Measurements from ENCODE around the gene TNFAIP3. TPM values are rescaled to one million over a fixed set of nuclear protein-coding genes. Genes with fewer than 3 reads are reported as not detected.

TNFAIP3 gene
- total and polyA plus RNA-seq, 2 of the 8 experiments (the other 6 are each of a cell fraction or from before 2014, with no cell fraction given) = 1.6 to 2.0 TPM

- no peaks in the 10 kb centered on the region for H4K20me1 ChIP-seq (replicated peaks in 1 of 2; ENCODE audit: control insufficient read depth in 1 of 2, insufficient read depth in 2 of 2, low read length in 2 of 2)
- no peak overlapping the region for H3K14ac ChIP-seq (ENCODE audit: insufficient read length)
- H4K91ac ChIP-seq (replicated peaks; ENCODE audit: insufficient read length, low read length) = no peak overlapping the region
- H3K27me3 ChIP-seq (replicated peaks in 1 of 4; ENCODE audit: control insufficient read depth in 3 of 4, extremely low read depth in 1 of 4, insufficient read depth in 3 of 4, low read length in 3 of 4) = no peaks in the 10 kb centered on the region
- no peak overlapping the region for H2BK5ac ChIP-seq (ENCODE audit: low read depth, low read length)
- WGBS, 2 experiments (ENCODE audit: extremely low coverage in 1 of 2, insufficient coverage in 1 of 2, insufficient read length in 1 of 2, insufficient replicate concordance in 2 of 2, low coverage in 1 of 2, low lambda C conversion rate in 2 of 2, missing lambda C conversion rate in 1 of 2) = 94% methylated on average over 5 of the region's 5 CpGs; no CpG with 5 or more reads in 1 of the 2 experiments
- H3K79me2 ChIP-seq (ENCODE audit: control insufficient read depth in 1 of 2, insufficient read depth in 2 of 2, low read length in 2 of 2) = no peaks in the 10 kb centered on the region
- DNase-seq (ENCODE audit: low read depth in 1 of 2, low spot score in 2 of 2) (no peak), FAIRE-seq (no peak)
- no peak overlapping the region for H3K18ac ChIP-seq (ENCODE audit: extremely low read depth, low read length)
- H3K56ac ChIP-seq (replicated peaks; ENCODE audit: insufficient read length, low read depth, low read length) = no peak overlapping the region
- H2AK5ac ChIP-seq (ENCODE audit: low read depth, low read length) = no peak overlapping the region
- H3K4me2 ChIP-seq (ENCODE audit: insufficient read depth in 1 of 2, low read depth in 2 of 2, low read length in 2 of 2) = no peak overlapping the region
- ChIA-PET CTCF (ENCODE audit: partially characterized antibody) (interaction anchor here (0.5 to 1.6 kb wide), 2 partner anchors 51 to 106 kb away, joined by 4 read pairs; no protein-coding TSS in a partner anchor), POLR2A (ENCODE audit: partially characterized antibody) (no interaction called here)
- H3K9ac ChIP-seq (replicated peaks in 1 of 4; ENCODE audit: extremely low read depth in 1 of 4, low read depth in 3 of 4, low read length in 3 of 4) = no peak overlapping the region
- H4K5ac ChIP-seq (ENCODE audit: insufficient read length, low read depth, low read length) = no peak overlapping the region
- H2BK15ac ChIP-seq (ENCODE audit: low read length) = no peak overlapping the region
- H3K4me1 ChIP-seq (replicated peaks in 1 of 4; ENCODE audit: control insufficient read depth in 3 of 4, insufficient read depth in 4 of 4, low read length in 3 of 4) = no peaks in the 10 kb centered on the region
- H3K79me1 ChIP-seq (ENCODE audit: low read depth, low read length) = no peaks in the 10 kb centered on the region
- H4K8ac ChIP-seq (ENCODE audit: extremely low read depth, insufficient read depth, low read length) = no peak overlapping the region
- no peaks in the 10 kb centered on the region for H3K9me3 ChIP-seq (ENCODE audit: insufficient read depth in 2 of 2, low read depth in 1 of 2, low read length in 1 of 2)
- no peaks in the 10 kb centered on the region for H3K23me2 ChIP-seq (ENCODE audit: low read depth, low read length)
- H3K36me3 ChIP-seq (ENCODE audit: control insufficient read depth in 2 of 4, insufficient read depth in 4 of 4, low read length in 3 of 4) = no peaks in the 10 kb centered on the region
- no peak overlapping the region for H2BK120ac ChIP-seq (replicated peaks; ENCODE audit: low read depth, low read length)
- no peak overlapping the region for H3K23ac ChIP-seq (ENCODE audit: insufficient read length)
- no peak overlapping the region for H2BK20ac ChIP-seq (ENCODE audit: low read length)
- H3K4me3 ChIP-seq (ENCODE audit: extremely low read depth in 1 of 4, insufficient read depth in 2 of 4, low read depth in 3 of 4, low read length in 4 of 4) = no peak overlapping the region
- no peak overlapping the region for H3K27ac ChIP-seq (ENCODE audit: low read depth, low read length)
- H2BK12ac ChIP-seq (ENCODE audit: low read depth, low read length) = no peak overlapping the region
- no peak overlapping the region for H2AFZ ChIP-seq (ENCODE audit: low read length)
- no peak overlapping the region for H3K4ac ChIP-seq (replicated peaks; ENCODE audit: insufficient read length, low read depth, low read length)
- TF ChIP-seq KDM1A (IDR thresholded peaks at IDR 0.05; ENCODE audit: borderline replicate concordance, low read length) (no peak), SIN3A (conservative IDR thresholded peaks at IDR 0.05 in 1 of 2, IDR thresholded peaks at IDR 0.05 in 1 of 2; ENCODE audit: low read depth in 1 of 2, low read length in 2 of 2) (no peak), SAP30 (IDR thresholded peaks at IDR 0.05; ENCODE audit: insufficient read depth, insufficient replicate concordance, low read length) (no peak), PHF8 (conservative IDR thresholded peaks at IDR 0.05; ENCODE audit: low read depth, low read length) (no peak), KDM5A (IDR thresholded peaks at IDR 0.05; ENCODE audit: low read length) (no peak), POLR2A (IDR thresholded peaks at IDR 0.05; ENCODE audit: control extremely low read depth in 1 of 2, low read depth in 2 of 2, low read length in 2 of 2) (no peak), FOSL1 (IDR thresholded peaks at IDR 0.05; ENCODE audit: insufficient read depth, low read depth, low read length) (no peak), JUND (IDR thresholded peaks at IDR 0.05; ENCODE audit: low read length) (no peak)
- TF ChIP-seq, protein P1, sequence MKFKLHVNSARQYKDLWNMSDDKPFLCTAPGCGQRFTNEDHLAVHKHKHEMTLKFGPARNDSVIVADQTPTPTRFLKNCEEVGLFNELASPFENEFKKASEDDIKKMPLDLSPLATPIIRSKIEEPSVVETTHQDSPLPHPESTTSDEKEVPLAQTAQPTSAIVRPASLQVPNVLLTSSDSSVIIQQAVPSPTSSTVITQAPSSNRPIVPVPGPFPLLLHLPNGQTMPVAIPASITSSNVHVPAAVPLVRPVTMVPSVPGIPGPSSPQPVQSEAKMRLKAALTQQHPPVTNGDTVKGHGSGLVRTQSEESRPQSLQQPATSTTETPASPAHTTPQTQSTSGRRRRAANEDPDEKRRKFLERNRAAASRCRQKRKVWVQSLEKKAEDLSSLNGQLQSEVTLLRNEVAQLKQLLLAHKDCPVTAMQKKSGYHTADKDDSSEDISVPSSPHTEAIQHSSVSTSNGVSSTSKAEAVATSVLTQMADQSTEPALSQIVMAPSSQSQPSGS (IDR thresholded peaks at IDR 0.05; ENCODE audit: low read length) = no peak
- TF ChIP-seq, protein P2, sequence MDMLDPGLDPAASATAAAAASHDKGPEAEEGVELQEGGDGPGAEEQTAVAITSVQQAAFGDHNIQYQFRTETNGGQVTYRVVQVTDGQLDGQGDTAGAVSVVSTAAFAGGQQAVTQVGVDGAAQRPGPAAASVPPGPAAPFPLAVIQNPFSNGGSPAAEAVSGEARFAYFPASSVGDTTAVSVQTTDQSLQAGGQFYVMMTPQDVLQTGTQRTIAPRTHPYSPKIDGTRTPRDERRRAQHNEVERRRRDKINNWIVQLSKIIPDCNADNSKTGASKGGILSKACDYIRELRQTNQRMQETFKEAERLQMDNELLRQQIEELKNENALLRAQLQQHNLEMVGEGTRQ (IDR thresholded peaks at IDR 0.05; ENCODE audit: low read length) = no peak
Observed at GRCh38 chr6:137849981-137850714, 16.9 kb upstream of the TNFAIP3 start.
